HepG2 (cell line): ENCODE data around the gene EPC2. TPM values are rescaled to one million over a fixed set of nuclear protein-coding genes. Genes with fewer than 3 reads are reported as not detected.

ENCODE experiments used
- ATAC-seq: fragments of 200-7000 bp; cut with Tn5 transposase; 3 replicates; pipeline ENCODE4 v1.9.1; 2020; ENCODE audit warnings: mild to moderate bottlenecking, moderate library complexity
- BruUV-seq: library from RNA; stranded (reverse); fragments of 400-500 nt; replicated peaks from 2 replicates; lab custom pipeline; 2021; lab: Mats Ljungman, UMichigan
- CTCF ChIA-PET: fragments of 300-600 bp; formaldehyde crosslinking; extraction: SDS; loops from one replicate; lab custom pipeline; 2021; ENCODE audit warnings: low total read pairs, inconsistent platforms, low intra/inter-chr PET ratio; lab: Yijun Ruan, JAX
- POLR2A ChIA-PET: fragments of 350-600 bp; sonication (Branson Sonifier 250); formaldehyde crosslinking; loops from one replicate; lab custom pipeline; 2020; ENCODE audit warnings: antibody characterized with exemption, inconsistent platforms; lab: Yijun Ruan, JAX
- DNase-seq: peaks from one replicate; pipeline ENCODE4 v3.0.0-alpha.2; 2015; ENCODE audit warnings: low spot score
- FAIRE-seq: peaks from 3 replicates; lab custom pipeline; 2011; peaks lifted over from hg19 to GRCh38; lab: Jason Lieb, UNC
- H2AFZ ChIP-seq: one replicate; pipeline ENCODE4 v1.6.1; 2011; ENCODE audit warnings: low read length, inconsistent platforms
- H3K27ac ChIP-seq: fragments of 300-600 bp; 3 replicates; pipeline ENCODE4 v1.8.0; 2011; ENCODE audit warnings: mixed run types, mild to moderate bottlenecking, mixed read lengths, low read length, inconsistent platforms; ENCODE audit not compliant: insufficient read depth; ENCODE audit errors: extremely low read length
- H3K27me3 ChIP-seq, 2 experiments: fragments of 200-600 bp in 1 of 2; 2 replicates in 1 of 2; 3 replicates in 1 of 2; pipeline versions ENCODE4 v1.6.0 to v1.8.0; 2011; ENCODE audit warnings: low read length in 2 of 2, mild to moderate bottlenecking in 2 of 2, moderate library complexity in 2 of 2, inconsistent platforms in 1 of 2; ENCODE audit not compliant: insufficient read depth in 2 of 2, control insufficient read depth in 1 of 2
- H3K36me3 ChIP-seq, 2 experiments: fragments of 200-600 bp in 1 of 2; replicated peaks in 1 of 2; 2 replicates in 1 of 2; 3 replicates in 1 of 2; pipeline versions ENCODE4 v1.5.1 to v1.8.0; 2011; ENCODE audit warnings: low read length in 2 of 2, inconsistent platforms in 1 of 2; ENCODE audit not compliant: insufficient read depth in 2 of 2, control insufficient read depth in 1 of 2
- H3K4me1 ChIP-seq: 2 replicates; pipeline ENCODE4 v1.5.1; 2012; ENCODE audit warnings: low read length, inconsistent platforms; ENCODE audit not compliant: insufficient read depth
- H3K4me2 ChIP-seq: 2 replicates; pipeline ENCODE4 v1.6.0; 2011; ENCODE audit warnings: low read depth, low read length, inconsistent platforms
- H3K4me3 ChIP-seq, 3 experiments: fragments of 200-600 bp in 1 of 3; sonication (generic), shearing (Covaris generic) in 1 of 3; replicated peaks in 1 of 3; 2 replicates each; pipeline ENCODE4 v1.5.1; 2011 to 2016; ENCODE audit warnings: low read length in 3 of 3, inconsistent platforms in 2 of 3, low read depth in 2 of 3, mild to moderate bottlenecking in 2 of 3, control low read depth in 1 of 3, mixed read lengths in 1 of 3; ENCODE audit not compliant: insufficient read depth in 1 of 3
- H3K79me2 ChIP-seq: one replicate; pipeline ENCODE4 v1.6.1; 2011; ENCODE audit warnings: low read length, inconsistent platforms; ENCODE audit not compliant: insufficient read depth
- H3K9ac ChIP-seq: 2 replicates; pipeline ENCODE4 v1.6.0; 2011; ENCODE audit warnings: mild to moderate bottlenecking, low read depth, low read length, inconsistent platforms; ENCODE audit not compliant: insufficient read depth
- H3K9me3 ChIP-seq: 2 replicates; pipeline ENCODE4 v1.5.1; 2012; ENCODE audit warnings: mild to moderate bottlenecking, low read length
- H4K20me1 ChIP-seq: 2 replicates; pipeline ENCODE4 v1.6.0; 2011; ENCODE audit warnings: inconsistent platforms, mild to moderate bottlenecking, low read length, moderate library complexity; ENCODE audit not compliant: insufficient read depth
- ATAD3A ChIP-seq: sonication (generic); formaldehyde crosslinking; IDR thresholded peaks from 2 replicates; pipeline ENCODE4 v1.4.0; 2020; ENCODE audit warnings: missing genetic modification reagents
- GABPA ChIP-seq, 2 experiments: IDR thresholded peaks; 2 replicates each; pipeline ENCODE4 v1.6.1; 2011 to 2016; ENCODE audit warnings: low read depth in 2 of 2, low read length in 1 of 2, missing biosample characterization in 1 of 2, missing genetic modification characterization in 1 of 2
- IRX3 ChIP-seq: sonication (generic); formaldehyde crosslinking; IDR thresholded peaks from 2 replicates; pipeline ENCODE4 v1.8.1; 2023; ENCODE audit warnings: mild to moderate bottlenecking, low read depth, missing genetic modification reagents, borderline replicate concordance
- MATR3 ChIP-seq: sonication (generic); formaldehyde crosslinking; IDR thresholded peaks from 2 replicates; pipeline ENCODE4 v1.4.0; 2020; ENCODE audit warnings: missing genetic modification reagents
- PAWR ChIP-seq: sonication (generic); formaldehyde crosslinking; IDR thresholded peaks from 2 replicates; pipeline ENCODE4 v1.4.0; 2020; ENCODE audit warnings: missing genetic modification reagents, mild to moderate bottlenecking, borderline replicate concordance
- SNAPC2 ChIP-seq: sonication (generic); formaldehyde crosslinking; IDR thresholded peaks from 2 replicates; pipeline ENCODE4 v1.8.1; 2022; ENCODE audit warnings: mild to moderate bottlenecking, missing genetic modification reagents
- SOX6 ChIP-seq, 2 experiments: fragments of 450-650 bp in 1 of 2; sonication (generic) in 1 of 2; formaldehyde crosslinking in 1 of 2; IDR thresholded peaks; 2 replicates each; pipeline versions ENCODE4 v1.4.0 to v1.6.1; 2017 to 2020; ENCODE audit warnings: antibody characterized with exemption in 1 of 2, mild to moderate bottlenecking in 1 of 2, missing genetic modification reagents in 1 of 2
- SP4 ChIP-seq: sonication (generic); formaldehyde crosslinking; IDR thresholded peaks from 2 replicates; pipeline ENCODE4 v1.8.1; 2023; ENCODE audit warnings: mild to moderate bottlenecking, missing genetic modification reagents
- SPEN ChIP-seq: sonication (generic); formaldehyde crosslinking; IDR thresholded peaks from 2 replicates; pipeline ENCODE4 v1.5.1; 2020; ENCODE audit warnings: low read depth, mild to moderate bottlenecking, missing genetic modification reagents
- ZNF160 ChIP-seq: sonication (generic); formaldehyde crosslinking; IDR thresholded peaks from 2 replicates; pipeline ENCODE4 v1.8.0; 2022; ENCODE audit warnings: mild to moderate bottlenecking, inconsistent platforms, missing genetic modification reagents
- ZNF263 ChIP-seq: sonication (generic); formaldehyde crosslinking; IDR thresholded peaks from 2 replicates; pipeline ENCODE4 v1.4.0; 2020; ENCODE audit warnings: missing genetic modification reagents
- ZNF34 ChIP-seq: sonication (generic); formaldehyde crosslinking; IDR thresholded peaks from 2 replicates; pipeline ENCODE4 v1.4.0; 2020; ENCODE audit warnings: mild to moderate bottlenecking, missing genetic modification reagents, borderline replicate concordance
- ZNF446 ChIP-seq: sonication (generic); formaldehyde crosslinking; IDR thresholded peaks from 2 replicates; pipeline ENCODE4 v1.5.0; 2020; ENCODE audit warnings: mild to moderate bottlenecking, missing genetic modification reagents
- ZNF557 ChIP-seq: sonication (generic); formaldehyde crosslinking; IDR thresholded peaks from 2 replicates; pipeline ENCODE4 v1.4.0; 2020; ENCODE audit warnings: missing genetic modification reagents
- ZNF614 ChIP-seq: IDR thresholded peaks from 2 replicates; pipeline ENCODE4 v1.6.1; 2018; ENCODE audit warnings: missing biosample characterization, missing genetic modification reagents, inconsistent platforms, borderline replicate concordance
- ZNF678 ChIP-seq: sonication (generic); formaldehyde crosslinking; IDR thresholded peaks from 2 replicates; pipeline ENCODE4 v1.4.0; 2020; ENCODE audit warnings: mild to moderate bottlenecking, missing genetic modification reagents
- ZNF841 ChIP-seq: sonication (generic); formaldehyde crosslinking; IDR thresholded peaks from 2 replicates; pipeline ENCODE4 v1.8.1; 2023; ENCODE audit warnings: missing genetic modification reagents, borderline replicate concordance
- ZNF850 ChIP-seq: sonication (generic); formaldehyde crosslinking; conservative IDR thresholded peaks from 2 replicates; pipeline ENCODE4 v1.9.0; 2021; ENCODE audit warnings: mild to moderate bottlenecking, missing genetic modification reagents
- ZSCAN20 ChIP-seq: sonication (generic); formaldehyde crosslinking; IDR thresholded peaks from 2 replicates; pipeline ENCODE4 v1.4.0; 2020; ENCODE audit warnings: missing genetic modification reagents, mild to moderate bottlenecking, borderline replicate concordance
- WGBS: methylation state at CpG from one replicate; pipeline ENCODE4 v1.1.6; 2017; ENCODE audit warnings: low lambda C conversion rate; 5-methylcytosine and 5-hydroxymethylcytosine counted together
- in situ Hi-C: cut with HindIII; loops from 2 replicates; pipeline ENCODE4 v1.10.0; 2017; ENCODE audit warnings: low pct_unique_long_range_greater_than_20kb; ENCODE audit not compliant: extremely low pct_ligation_motif_present
- intact Hi-C: fragments of 100-400 bp; cut with micrococcal nuclease; formaldehyde crosslinking; loops from one replicate; pipeline ENCODE4 v1.10.0; 2022; ENCODE audit not compliant: unreplicated experiment
- polyA plus RNA-seq, 8 experiments: library from polyadenylated mRNA; depleted of rRNA in 3 of 8; stranded (reverse) in 7 of 8; unstranded in 1 of 8; fragments of >200 nt; fragmentation: Illumina TruSeq in 4 of 8; extraction: Trizol in 4 of 8; gene quantifications; 2 replicates each; pipeline versions ENCODE4 v1.2.1 to v1.2.3, GENCODE V29; 2011 to 2016; ENCODE audit warnings: low read depth in 4 of 8, missing spikeins in 1 of 8, mixed read lengths in 1 of 8; ENCODE audit not compliant: insufficient read depth in 1 of 8
- total RNA-seq, 5 experiments: library from RNA; depleted of rRNA; stranded (reverse); fragments of >200 nt; fragmentation: Illumina TruSeq; extraction: Trizol; gene quantifications; 2 replicates each; pipeline ENCODE4 v1.2.3, GENCODE V29; 2016; ENCODE audit warnings: low read depth in 1 of 5
- TF ChIP-seq, protein P1 (sequence below): sonication (generic); formaldehyde crosslinking; IDR thresholded peaks from 2 replicates; pipeline ENCODE4 v1.9.0; 2021; ENCODE audit warnings: missing genetic modification reagents, mild to moderate bottlenecking, borderline replicate concordance

The EPC2 gene
- total and polyA plus RNA-seq, 2 of the 13 experiments (the other 11 are each of a cell fraction or from before 2014, with no cell fraction given), result 20.5 to 22.0 TPM

DNA sequence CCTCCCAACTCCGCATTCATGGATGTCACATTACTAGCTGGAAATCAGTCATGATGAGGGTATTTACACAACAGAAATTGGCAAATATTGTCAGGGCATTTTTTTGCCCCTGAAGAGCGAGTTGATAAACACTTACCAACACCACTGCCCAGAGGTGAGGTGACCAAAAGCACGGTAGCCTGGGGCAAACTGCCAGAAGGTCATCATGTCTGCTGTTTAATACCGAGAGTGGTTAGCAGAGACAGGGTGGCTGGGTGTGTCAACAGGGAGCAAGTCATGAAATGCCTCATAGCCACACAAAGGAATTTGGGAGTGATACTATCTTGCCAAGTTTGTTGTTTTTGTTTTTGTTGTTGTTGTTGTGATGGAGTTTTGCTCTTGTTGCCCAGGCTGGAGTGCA lies 37.0 kb upstream of the EPC2 start (continued):
- TF ChIP-seq ZNF446 (CRISPR knock-in tag) (no peak), ZNF557 (no peak), MATR3 (no peak), ZNF850 (CRISPR knock-in tag) (no peak), IRX3 (CRISPR knock-in tag) (no peak), ZNF841 (CRISPR knock-in tag) (no peak)

DNA sequence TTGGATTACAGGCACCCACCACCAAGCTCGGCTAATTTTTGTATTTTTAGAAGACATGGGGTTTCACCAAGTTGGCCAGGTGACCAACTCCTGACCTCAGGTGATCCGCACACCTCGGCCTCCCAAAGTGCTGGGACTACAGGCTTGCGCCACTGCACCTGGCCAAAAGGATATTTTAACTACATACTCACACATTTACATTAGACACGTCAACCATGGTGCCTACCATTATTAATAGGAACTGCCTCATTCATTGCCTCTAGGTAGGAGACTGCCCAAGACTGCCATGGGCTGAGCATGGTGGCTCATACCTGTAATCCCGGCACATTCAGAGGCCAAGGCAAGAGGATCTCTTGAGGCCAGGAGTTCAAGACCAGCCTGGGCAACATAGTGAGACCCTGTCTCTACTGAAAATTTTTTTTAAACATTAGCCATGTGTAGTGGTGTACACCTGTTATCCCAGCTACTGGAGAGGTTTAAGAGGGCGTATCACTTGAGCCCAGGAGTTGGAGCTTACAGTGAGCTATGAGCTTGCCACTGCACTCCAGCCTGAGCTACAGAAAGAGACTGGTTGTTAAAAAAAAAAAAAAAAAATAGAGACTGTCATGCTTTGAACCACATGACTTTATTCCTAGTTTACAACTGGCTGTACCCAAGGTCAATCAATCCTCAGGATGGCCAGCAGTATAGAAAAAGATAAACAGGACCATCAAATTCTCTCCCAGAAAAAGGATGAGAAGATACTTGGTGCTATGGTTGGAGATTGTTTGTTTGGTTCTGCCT lies 31.1 kb upstream of the EPC2 start:
- Histone ChIP-seq H2AFZ (no peak overlapping the region), H4K20me1 (no peaks in the 10 kb centered on the region)
- TF ChIP-seq SP4 (CRISPR knock-in tag), result no peak
- TF ChIP-seq ATAD3A (CRISPR knock-in tag), result no peak
- TF ChIP-seq ZNF160 (CRISPR knock-in tag), result no peak
- no peak for TF ChIP-seq SPEN (CRISPR knock-in tag)
- TF ChIP-seq ZSCAN20, result no peak
- TF ChIP-seq ZNF614 (CRISPR knock-in tag), result no peak
- no peak for TF ChIP-seq ZNF34 (CRISPR knock-in tag)
- TF ChIP-seq SNAPC2 (CRISPR knock-in tag), result no peak
- TF ChIP-seq ZNF678 (CRISPR knock-in tag), result no peak
- TF ChIP-seq ZNF263 (CRISPR knock-in tag), result no peak
- no peak for TF ChIP-seq SOX6 (IDR thresholded peaks at IDR 0.05)
- no peak for TF ChIP-seq SOX6 (CRISPR knock-in tag; IDR thresholded peaks at IDR 0.05)
- TF ChIP-seq, protein P1, sequence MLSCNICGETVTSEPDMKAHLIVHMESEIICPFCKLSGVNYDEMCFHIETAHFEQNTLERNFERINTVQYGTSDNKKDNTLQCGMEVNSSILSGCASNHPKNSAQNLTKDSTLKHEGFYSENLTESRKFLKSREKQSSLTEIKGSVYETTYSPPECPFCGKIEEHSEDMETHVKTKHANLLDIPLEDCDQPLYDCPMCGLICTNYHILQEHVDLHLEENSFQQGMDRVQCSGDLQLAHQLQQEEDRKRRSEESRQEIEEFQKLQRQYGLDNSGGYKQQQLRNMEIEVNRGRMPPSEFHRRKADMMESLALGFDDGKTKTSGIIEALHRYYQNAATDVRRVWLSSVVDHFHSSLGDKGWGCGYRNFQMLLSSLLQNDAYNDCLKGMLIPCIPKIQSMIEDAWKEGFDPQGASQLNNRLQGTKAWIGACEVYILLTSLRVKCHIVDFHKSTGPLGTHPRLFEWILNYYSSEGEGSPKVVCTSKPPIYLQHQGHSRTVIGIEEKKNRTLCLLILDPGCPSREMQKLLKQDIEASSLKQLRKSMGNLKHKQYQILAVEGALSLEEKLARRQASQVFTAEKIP (CRISPR knock-in tag), result no peak
- TF ChIP-seq PAWR (CRISPR knock-in tag), result no peak
- TF ChIP-seq GABPA (IDR thresholded peaks at IDR 0.05; ENCODE audit: low read depth, low read length), result no peak
- no peak for TF ChIP-seq GABPA (CRISPR knock-in tag; IDR thresholded peaks at IDR 0.05; ENCODE audit: low read depth)
- TF ChIP-seq, all 625 proteins: peak for 0
- Histone ChIP-seq H3K9me3 (no peaks in the 10 kb centered on the region), H3K4me2 (no peak overlapping the region), H3K79me2 (no peaks in the 10 kb centered on the region), H3K4me3 (no peak overlapping the region), H3K36me3 (no peaks in the 10 kb centered on the region), H3K9ac (no peak overlapping the region), H3K4me1 (peaks cover 14% of the 10 kb centered on the region; the same call in 1 of the 2 replicates), H3K27me3 (peaks cover 0 to 8% of the 10 kb centered on the region in 2 experiments; a peak in 1 of 5 replicates), H3K27ac (no peak overlapping the region)
- in situ Hi-C loops (no loop called here), intact Hi-C loops (no loop called here)
- POLR2A ChIA-PET, result no interaction called here
- CTCF ChIA-PET, result no interaction called here
- DNase-seq (no peak), FAIRE-seq (no peak), ATAC-seq (no peak)
- BruUV-seq, result no TSS peak
- 46% methylated on average over 7 of the region's 7 CpGs for WGBS
